CD4-positive, alpha-beta T cell treated with Interleukin-15 for 1 hour (primary cell): ENCODE results near the gene TPPP.
"Not testable (repeated sequence)": the region's sequence is repeated elsewhere in the genome, so short reads cannot be mapped to it uniquely, and the experiment has no call there.

Experiments
- DNase-seq: peaks from one replicate; pipeline ENCODE4 v3.0.0-alpha.2; 2020

The TPPP gene

DNA sequence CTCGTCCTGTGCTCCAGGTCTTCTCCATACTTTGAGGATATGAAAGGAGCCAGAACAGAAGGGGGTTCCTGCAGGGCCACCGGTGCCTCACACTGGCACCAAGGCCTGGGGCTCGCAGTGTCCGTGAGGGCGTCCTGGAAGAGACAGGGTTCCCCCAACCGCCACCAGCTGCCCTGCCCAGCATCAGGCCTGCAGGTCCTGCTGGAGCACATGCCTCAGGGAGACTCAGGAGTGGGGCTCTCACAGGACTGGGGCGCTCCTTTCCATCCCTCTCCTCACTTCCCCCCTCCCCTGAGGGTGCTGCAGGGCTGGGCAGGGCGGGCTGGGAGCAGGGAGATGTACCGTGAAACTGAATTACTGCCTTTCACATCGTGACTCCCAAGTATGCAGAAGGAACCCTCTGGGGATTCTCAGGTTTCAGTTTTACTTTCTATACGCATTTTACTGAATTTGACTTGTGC is 49.3 kb downstream of the TPPP start:
- DNase-seq: peak; percentile 9

DNA sequence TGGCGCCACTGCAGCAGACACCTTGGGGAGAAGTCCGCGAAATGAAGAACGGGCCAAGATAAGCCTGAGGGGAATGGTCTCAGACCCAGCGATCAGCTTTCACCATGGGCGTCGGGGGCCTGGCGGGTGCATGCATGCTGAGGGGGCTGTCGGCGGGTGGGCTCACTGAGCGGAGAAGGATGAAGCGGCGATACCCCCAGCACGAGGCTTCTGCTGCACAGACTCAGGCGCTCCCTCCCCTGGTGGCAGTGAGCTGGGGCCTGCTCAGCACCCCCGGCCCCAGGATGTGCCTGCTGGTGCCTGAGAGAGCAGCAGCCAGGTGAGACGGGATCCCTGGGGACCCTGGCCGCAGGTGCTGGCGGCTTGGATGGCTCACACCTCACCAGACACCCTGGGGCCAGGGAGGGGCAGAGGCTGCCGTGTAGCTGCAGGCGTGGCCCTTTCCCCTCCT is 49.8 kb downstream of the TPPP start:
- DNase-seq: peak; percentile 15

DNA sequence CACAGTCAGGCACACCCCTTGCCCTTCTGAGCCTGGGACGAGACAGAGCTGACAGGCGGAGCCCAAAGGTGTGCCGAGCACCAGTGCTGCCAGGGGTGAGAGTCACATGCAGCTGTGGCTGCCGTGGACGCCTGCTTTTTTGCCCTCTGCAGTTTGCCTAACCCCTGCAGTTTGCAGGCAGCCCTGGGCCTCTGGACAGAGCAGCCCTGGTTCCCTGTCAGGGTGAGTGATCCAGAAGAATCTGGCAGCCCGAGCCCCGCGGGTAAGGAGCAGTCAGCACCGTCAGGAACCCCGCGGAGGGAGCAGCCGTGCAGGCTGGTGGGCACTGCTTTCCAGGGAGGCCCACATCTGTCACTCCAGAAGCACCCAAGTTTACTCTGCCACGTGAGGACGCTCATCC is 50.7 kb downstream of the TPPP start:
- DNase-seq: peak; percentile 9

DNA sequence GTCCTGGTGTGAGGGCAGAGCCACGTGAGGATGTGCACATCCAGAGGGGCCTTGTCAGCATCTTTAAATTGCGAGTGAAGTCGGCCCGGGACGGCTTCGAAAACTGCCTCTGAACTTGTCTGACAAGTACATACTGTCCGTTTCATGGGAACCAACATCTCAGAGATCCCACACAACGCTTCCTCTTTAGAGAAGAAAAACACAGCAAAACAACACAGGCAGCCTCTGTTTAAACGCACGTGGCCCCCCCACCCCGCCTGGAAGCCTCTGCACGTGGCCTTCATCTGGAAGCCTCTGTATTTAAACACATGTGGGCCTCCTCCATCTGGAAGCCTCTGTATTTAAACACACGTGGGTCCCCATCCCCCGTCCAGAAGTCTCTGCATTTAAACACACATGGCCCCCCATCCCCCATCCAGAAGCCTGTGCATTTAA is 51.8 kb downstream of the TPPP start:
- DNase-seq: no peak

DNA sequence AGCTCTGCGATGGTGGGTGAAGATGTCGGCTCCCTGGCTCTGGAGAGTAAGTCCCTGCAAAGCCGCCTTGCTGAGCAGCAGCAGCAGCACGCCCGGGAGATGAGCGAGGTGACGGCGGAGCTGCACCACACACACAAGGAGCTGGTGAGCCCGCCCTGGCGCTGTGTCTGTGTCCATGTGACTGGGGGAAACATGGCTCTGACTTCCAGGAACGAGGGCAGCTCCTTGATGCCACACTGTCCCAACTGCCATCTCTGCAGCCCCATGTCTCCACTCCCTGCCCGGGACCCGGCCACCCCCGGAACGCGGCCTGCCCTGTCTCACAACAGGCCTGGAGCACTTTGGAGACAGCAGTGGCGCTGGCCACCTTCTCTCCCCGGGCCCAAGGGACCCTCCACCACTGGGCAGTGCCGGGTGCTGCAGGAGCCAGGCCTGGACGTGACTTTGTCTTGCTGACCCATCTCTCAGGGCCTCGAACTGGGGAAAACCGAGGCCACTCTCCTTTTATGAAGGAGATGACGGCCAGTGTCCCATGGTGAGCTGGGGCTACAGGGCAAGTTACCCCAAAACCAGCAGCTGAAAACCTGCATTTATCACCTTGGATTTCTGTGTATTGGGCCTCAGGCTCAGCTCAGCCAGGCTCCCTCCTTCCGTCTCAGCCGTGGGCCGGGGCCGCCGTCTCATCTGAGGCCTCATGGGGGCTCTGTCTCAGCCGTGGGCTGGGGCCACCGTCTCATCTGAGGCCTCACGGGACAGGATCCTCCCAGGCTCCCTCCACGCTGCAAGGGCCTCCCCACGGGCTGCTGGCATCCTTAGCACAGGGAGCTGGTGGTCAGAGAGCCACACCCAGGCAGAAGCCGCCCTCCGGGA is 52.5 kb downstream of the TPPP start:
- peak; percentile 10 for DNase-seq

DNA sequence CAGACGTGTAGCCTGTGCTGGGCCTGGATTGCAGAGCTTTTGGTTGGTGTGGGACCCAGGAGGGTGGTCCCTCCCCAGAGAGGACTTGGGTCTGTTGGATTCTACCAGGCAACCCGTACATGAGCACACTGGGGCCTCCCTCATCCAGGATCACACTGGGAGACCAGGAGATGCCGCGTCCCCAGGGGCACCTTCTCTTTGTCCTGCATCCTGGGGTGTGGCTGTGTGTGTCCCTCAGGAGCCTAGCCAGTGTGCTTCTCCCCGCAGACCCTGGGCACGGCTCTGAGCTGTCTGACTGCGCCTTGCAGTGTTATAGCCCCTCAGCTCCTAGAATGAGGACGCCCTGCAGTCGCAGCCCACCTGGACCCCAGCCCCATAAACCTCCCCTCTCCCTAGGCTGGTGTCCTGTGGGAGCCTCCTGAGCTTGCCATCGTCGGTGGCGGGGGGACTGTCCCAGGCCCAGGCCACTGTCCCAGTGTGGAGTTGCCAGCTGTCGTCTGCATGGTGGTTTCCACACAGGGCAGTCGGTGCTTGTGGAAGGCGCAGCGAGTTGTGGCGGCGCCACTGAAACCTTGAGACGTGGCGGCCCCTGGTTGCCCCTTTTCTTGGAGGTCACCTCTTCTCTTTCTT is 53.5 kb downstream of the TPPP start:
- peak; percentile 5 for DNase-seq

DNA sequence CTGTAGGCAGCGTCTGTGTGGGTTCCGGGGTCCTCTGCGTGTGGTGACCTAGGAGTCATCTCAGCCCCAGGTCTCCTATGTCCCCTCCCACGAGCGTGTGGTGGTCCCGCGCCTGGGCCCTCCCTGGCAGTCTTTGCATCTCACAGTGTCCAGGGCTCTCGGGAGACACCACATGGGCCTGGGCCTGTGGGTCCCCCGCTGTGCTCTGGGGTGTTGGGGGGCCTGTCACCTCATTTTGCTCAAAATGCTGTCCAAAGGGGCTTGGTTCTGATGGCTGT is 54.0 kb downstream of the TPPP start:
- peak; percentile 14 for DNase-seq

DNA sequence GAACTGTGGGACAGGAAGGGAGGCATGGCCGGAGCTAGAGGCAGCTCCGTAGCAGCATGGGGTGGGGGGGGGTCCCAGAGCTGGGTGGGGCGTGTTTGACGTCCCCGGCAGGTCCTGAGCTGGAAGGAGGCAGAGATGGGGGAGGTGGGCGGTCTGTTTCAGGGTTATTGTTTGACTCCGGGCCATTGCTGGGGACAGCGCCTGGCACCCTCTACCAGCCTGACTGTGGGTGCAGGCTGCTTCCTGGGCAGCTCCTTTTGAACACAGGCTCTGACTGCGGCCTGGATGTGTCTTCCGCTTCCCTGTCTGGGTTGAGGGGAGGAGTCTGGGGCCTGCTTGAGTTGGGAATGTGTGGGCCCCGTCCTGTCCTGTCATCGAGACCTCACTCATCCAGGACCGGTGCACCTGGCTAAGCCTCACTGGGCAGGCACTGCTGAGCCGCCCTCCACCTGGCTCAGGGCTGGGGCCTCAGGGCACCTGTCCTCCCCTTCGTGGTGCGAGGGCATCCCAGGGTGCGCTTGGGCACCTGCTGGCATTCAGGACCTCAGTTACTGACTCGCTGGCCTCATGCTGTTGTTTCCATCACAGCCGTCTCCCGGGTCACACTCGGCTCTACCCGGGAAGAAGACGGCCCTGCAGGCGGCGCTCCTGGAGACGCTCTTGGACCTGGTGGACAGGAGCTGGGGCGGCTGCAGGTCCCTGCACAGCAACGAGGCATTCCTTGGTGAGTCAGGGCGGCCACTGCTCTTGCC is 54.5 kb downstream of the TPPP start:
- DNase-seq: peak; percentile 15

DNA sequence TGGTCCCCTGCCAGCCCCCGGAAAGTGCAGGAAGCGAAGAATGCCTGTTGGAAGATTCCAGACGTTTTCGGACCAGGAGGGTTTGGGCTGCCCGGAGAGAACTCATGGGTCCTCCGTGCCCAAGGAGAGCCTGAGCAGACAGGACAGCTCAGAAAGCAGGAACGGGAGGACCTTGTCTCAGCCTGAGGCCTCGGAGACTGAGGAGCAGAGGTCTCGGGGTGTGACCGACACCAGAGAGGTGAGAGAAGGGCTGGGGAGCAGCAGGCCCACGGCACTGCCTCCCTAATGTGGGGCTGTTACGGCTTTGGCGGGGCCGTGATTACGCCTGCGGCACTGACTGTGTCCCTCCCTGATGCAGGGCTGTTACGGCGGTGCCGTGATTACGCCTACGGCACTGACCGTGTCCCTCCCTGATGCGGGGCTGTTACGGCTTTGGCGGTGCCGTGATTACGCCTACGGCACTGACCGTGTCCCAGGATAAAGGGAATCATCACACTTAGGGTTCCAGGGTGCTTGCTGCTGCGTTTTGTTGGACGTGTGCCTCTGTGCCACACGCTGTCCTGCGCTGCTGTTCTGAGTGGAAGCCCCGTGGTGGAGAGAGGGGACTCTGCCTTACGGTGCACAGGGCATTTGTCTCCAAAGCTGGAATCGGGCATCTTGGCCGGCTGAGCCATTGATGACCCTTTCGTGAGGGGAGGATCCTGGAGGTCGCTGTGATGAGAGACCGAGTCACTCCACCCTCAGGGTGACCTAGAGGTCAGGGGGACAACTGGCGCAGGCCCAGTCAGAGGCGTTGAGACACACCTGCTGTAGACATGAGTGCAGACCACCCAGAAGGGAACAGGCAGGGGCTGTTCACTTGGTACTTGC is 55.3 kb downstream of the TPPP start:
- DNase-seq: peak; percentile 5

DNA sequence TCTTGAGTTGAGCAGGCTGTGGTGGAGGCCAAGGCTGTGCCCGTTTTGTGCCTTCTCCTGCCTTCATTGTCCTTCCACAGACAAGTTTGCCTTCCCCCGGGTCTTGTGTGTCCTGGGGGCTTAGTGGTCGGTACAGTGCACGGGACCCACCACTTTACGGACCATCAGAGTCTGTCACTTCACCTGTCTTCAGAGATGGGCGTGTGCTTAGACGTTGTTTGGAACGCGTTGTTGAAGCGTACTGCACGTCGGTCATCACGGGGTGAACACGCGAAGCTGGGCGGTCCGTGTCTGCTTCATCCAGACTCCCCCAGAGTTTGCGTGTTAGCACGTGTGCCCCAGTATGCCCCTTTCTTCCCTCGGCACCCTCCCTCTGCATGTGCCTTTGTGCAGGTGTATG is 56.2 kb downstream of the TPPP start:
- DNase-seq: peak; percentile 6

DNA sequence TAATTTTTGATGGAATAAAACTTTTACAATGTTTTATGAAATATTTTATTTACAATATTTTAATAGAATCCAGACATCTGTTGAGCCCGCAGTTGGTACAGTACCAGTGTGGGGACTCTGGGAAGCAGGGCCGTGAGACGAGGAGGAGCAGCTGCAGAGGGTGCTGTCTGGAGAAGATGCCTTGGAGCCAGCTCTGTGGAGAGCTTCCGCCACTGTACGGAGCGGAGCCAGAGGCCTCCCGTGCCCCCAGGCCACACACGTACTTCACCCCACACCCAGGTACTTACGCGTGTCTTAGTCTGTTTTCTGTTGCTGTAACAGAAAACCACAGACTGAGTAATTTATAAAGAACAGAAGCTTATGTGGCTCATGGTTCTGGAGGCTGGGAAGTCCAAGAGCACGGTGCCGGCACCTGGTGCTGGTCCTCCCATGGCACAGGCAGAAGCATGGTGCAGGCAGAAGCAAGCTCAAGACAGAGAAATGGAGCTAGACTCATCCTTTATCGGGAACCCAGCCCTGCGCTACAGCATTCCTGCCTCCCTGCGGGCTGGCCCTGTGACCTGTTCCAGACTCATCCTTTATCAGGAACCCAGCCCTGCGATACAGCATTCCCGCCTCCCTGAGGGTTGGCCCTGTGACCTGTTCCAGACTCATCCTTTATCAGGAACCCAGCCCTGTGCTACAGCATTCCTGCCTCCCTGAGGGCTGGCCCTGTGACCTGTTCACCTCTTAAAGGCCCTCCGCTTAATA is 57.7 kb downstream of the TPPP start:
- DNase-seq: peak; percentile 13

DNA sequence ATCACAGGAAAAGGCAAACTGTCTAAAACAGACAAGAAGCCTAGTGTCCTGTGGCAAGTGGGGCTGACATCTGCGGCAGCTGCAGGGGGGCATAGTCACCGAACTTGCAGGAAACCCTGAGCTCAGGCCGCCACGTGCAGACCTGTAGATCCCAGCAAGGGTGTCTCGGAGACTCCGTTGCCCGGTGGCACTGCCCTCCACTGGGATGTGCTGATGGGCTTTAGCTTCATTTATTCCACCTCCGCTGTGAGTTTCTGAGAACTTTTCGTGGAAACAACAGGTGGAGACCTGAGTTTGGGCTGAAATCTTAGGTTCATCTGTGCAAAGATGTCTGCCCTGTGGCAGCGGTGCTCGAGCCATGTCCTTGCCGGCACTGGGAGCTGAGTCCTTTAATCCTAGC is 59.0 kb downstream of the TPPP start:
- no peak for DNase-seq

DNA sequence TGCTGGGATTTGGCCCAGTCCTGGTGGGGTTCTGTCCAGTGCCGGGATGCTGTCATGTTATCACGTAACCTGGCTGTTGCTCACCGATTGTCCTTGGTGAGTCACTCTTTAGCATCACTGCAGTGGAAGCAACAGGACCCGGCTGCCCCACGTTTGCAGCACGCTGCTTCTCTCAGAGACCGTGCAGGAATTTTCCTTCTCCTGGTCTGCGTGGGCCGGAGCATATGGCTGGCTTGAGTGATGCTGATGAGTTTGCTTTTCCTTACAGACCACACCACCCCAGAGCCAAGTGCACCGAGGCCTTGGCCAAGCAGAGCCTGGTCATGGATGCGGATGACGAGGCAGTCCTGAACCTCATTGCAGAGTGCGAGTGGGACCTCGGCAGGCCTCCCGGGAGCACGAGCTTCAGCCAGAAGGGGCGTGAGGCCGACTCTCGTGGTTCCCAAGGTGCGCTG is 59.6 kb downstream of the TPPP start:
- peak; percentile 7 for DNase-seq

DNA sequence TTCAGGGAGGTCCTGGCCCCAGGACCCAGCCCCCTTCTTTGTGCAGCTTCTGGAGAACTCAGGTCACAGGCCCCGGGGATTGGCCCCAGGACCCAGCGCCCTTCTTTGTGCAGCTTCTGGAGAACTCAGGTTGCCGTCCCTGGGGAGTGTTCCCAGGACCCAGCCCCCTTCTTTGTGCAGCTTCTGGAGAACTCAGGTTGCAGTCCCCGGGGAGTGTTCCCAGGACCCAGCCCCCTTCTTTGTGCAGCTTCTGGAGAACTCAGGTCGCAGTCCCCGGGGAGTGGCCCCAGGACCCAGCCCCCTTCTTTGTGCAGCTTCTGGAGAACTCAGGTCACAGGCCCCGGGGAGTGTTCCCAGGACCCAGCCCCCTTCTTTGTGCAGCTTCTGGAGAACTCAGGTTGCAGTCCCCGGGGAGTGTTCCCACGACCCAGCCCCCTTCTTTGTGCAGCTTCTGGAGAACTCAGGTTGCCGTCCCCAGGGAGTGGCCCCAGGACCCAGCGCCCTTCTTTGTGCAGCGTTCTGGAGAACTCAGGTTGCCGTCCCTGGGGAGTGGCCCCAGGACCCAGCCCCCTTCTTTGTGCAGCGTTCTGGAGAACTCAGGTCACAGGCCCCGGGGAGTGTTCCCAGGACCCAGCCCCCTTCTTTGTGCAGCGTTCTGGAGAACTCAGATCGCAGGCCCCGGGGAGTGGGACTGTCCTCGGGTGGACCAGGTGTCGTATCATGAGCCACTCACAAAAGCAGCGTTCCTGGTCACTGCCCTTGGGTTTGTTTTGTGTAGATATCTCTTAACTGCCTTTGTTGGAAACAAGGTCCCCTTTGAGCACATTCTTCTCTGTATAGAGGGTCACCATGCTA is 64.6 kb downstream of the TPPP start:
- DNase-seq: not testable (repeated sequence)

DNA sequence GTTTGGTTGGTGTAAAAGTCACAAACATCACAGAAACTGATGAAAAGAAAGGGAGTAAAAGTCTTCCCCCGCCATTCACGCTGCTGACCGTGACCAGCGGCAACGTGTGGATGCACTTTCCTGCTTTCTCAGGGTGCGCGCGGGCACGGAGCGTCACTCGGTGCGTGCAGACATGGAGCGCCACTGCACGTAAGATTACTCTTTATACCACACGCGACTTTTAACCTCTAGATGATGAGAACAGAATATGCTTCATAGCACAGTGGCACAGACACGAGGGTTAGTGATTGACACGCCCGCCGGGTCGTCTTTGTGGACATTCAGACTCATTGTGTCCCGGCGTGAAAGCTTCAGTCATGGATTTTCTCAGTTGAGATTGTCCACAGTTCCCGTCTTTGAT is 65.3 kb downstream of the TPPP start:
- DNase-seq: no peak

DNA sequence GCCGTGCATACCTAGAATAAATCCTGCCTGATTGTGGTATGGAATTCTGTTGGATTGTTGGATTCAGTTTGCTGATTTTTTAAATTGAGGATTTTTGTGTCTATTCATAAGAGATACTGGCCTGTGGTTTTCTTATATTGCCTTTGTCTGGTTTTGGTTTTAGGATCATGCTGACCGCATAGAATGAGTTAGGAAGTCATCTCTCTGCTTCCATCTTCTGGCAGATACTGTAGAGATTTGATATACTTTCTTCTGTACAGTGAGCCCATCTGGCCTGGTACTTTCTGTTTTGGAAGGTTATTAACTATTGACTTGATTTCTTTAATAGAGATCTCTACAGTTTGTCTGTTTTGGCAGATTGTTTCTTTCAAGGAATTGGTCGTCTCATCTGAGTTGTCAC is 66.3 kb downstream of the TPPP start:
- DNase-seq: no peak

DNA sequence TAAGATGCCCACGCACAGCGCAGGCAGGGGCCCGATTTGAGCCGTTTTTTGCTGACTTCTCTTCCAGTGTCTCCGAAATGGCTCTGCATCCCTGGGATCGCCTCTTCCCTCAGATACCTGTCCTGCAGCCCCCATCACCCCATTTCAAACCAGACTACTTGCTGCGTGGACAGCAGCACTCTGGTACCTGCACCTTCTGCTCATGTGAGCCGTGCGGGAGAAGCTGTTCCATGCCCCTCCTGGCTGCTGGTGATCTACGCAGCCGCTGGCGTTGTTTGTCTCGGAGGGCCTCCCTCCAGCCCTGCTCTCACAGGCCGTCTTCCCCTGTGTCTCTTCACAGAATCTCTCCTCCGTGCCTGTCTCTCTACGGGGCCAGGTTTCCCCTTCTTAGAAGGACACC is 67.6 kb downstream of the TPPP start:
- DNase-seq: no peak

DNA sequence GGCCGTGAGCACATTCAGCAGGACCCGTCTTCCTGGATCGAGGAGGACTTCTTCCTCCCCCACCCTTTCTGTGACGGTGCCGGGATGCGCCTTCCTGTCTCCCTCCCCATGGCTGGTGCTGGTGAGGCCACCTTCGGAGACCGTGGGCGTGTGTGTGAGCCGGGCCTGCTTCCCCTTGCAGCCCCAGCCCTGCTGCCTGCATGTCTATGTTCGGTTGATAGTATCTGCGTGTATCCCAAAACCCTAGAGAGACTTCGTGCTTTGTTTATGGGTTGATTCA is 68.3 kb downstream of the TPPP start:
- DNase-seq: no peak

DNA sequence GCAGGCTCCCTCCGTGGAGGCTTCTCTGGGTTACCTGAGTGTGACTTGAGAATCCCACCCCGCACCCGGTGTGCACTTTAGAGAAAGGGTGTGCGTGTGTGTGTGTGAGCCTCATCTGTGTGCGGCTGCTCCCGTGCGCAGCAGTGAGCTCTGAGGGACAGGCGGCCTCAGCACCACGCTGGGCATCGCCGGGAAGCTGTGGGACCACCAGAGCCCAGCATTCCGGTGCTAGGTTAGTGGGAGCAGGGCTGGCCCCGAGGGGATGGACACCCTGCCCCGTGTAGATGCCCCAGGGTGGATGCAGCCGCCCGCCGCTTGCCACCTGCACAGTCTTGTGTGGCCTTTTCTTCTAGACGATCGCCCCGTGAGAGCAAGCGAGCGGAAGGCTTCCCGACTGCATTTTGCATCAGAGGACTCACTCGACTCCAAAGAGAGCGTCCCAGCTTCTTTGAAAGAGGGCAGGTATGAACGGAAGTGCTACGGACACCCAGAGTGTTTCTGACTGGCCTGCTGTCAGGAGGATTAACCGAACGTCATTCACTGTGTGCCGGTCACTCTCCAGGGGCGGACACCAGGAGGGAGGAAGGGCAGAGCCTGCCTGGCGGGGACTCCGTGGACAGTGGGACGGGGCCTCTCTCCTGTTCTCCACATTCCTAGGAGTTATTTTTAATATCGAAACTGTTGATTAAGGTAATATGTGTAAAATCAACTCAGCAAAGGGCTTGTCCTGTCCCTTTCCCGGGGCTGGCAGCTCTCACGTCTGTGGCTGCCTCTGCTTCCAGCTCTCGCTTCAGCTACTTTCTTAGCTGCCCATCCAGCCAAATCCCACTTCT is 68.8 kb downstream of the TPPP start:
- DNase-seq: no peak

DNA sequence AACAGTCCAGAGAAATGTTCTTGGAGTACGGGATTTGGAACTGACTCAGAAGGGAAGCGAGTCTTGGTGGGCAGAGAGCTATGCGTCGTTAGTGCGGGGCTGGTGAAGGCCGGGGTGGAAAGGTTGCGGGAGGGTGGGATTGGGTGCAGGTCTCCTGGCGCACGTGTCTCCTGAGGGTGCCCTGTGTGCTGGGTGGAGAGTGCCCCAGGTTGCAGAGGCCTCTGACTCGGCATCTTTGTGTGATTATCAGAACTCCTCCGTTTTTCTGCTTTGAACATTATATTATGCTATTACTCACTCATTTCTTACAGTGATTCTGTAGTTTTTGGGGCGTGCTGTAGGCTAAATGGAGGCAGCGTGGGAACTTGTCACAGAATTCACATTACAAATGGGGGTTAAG is 69.6 kb downstream of the TPPP start:
- no peak for DNase-seq
